ENCODE measurements around the gene PLD5.
"Not testable (repeated sequence)": the region's sequence is repeated elsewhere in the genome, so short reads cannot be mapped to it uniquely, and the experiment has no call there.

PLD5 gene

DNA sequence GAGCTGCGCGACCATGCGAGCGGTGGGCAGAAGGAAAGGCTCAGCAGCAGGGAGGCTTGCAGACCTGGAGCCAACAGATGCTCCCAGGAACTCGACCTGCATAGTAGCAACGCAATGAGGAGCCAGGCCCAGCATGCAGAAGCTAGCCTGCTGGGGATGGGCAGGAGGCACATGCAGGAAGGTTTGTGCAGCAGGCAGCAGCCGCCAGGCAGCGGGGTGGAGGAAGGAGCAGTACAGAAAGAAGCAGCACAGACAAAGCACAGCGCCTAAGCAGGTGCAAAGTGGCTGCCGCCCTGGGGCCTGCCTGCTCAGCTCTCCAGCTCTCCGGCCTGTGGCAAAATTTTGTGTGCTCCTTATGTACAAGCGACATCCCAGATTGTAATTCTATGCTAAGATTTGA is 312.1 kb downstream of the PLD5 start:
- TF ChIP-seq, protein P1, sequence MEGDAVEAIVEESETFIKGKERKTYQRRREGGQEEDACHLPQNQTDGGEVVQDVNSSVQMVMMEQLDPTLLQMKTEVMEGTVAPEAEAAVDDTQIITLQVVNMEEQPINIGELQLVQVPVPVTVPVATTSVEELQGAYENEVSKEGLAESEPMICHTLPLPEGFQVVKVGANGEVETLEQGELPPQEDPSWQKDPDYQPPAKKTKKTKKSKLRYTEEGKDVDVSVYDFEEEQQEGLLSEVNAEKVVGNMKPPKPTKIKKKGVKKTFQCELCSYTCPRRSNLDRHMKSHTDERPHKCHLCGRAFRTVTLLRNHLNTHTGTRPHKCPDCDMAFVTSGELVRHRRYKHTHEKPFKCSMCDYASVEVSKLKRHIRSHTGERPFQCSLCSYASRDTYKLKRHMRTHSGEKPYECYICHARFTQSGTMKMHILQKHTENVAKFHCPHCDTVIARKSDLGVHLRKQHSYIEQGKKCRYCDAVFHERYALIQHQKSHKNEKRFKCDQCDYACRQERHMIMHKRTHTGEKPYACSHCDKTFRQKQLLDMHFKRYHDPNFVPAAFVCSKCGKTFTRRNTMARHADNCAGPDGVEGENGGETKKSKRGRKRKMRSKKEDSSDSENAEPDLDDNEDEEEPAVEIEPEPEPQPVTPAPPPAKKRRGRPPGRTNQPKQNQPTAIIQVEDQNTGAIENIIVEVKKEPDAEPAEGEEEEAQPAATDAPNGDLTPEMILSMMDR (IDR thresholded peaks at IDR 0.05; ENCODE audit: insufficient read depth, missing control alignments): no peak
- DNase-seq (ENCODE audit: insufficient read length, low spot score) (no peak), FAIRE-seq (no peak)

DNA sequence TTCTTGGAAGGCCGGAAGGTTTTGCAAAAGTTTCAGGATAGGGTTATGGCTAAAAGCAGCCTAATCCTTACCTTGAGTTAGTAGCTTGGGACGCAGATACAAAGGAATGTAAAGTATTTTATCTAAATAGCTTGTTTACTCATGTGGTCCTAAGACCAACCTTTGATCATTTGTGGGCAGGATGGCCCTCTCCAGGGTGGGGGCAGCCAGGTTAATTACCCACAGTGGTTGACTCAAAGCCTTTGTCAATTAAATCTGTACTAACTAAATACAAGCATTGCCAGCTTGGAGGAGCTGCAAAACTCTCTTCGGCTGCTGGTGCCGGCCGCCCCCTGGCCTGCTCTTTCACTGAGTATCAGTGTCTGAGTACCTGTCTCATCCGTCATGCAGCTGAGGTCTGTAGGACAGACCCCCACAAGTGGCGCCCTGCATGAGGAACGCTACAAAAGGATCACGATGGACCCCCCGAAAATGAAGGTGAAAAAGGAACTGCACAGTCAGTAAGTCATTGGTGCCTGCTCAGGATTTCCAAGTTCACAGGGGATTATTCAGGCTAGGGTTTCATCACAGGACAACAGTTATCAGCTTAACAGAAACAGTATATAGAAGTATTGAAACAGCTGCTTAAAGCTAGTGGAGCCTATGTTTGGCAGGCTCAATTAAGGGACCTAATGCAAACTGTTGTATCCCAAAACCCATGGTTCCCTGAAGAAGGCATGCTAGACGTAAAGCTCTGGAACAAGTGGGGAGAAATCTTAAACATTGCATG is 313.1 kb downstream of the PLD5 start:
- FAIRE-seq (no peak), DNase-seq (ENCODE audit: insufficient read length, low spot score) (no peak)
- TF ChIP-seq, protein P1 (IDR thresholded peaks at IDR 0.05; ENCODE audit: insufficient read depth, missing control alignments): no peak

DNA sequence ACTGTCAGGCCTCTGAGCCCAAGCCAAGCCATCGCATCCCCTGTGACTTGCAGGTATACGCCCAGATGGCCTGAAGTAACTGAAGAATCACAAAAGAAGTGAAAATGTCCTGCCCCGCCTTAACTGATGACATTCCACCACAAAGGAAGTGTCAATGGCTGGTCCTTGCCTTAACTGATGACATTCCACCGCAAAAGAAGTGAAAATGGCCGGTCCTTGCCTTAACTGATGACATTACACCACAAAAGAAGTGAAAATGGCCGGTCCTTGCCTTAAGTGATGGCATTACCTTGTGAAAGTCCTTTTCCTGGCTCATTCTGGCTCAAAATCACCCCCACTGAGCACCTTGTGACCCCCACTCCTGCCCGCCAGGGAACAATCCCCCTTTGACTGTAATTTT is 314.2 kb downstream of the PLD5 start:
- not testable (repeated sequence) for DNase-seq (ENCODE audit: insufficient read length, low spot score); FAIRE-seq

DNA sequence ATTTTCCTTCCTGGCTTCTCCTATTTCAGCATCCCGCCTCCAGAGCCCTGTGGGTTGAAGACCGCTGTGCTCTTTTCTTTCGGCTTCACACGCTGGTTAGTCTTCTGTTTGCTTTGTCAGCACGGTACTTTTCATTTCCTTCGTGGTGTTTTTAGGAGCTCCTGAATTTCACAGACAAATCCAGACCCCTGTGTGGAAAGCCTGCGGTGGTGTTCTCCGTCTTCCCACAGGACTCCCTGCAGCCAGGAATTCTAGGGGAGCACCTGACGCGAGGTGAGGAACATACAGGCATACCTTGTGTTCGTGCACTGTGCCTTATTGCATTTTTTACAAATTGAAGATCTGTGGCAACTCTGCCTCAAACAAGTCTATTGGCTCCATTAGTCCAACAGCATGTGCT is 315.4 kb downstream of the PLD5 start:
- FAIRE-seq (no peak), DNase-seq (ENCODE audit: insufficient read length, low spot score) (no peak)
- TF ChIP-seq, protein P1 (IDR thresholded peaks at IDR 0.05; ENCODE audit: insufficient read depth, missing control alignments): no peak

DNA sequence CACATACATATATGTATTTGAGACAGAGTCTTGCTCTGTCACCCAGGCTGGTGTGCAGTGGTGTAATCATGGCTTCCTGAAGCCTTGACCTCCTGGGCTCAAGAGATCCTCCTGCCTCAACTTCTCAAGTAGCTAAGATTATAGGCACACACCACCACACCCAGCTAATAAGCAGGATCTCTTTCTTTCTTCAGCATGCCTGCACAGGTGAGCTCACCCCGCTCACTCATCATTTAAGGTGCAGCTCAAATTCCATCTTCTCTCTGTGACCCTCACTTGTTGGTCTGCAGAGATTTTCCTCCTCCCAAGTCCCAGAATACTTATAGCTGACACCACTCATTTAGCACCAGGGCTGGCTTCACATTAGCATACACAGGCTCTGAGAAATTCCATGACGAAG is 316.5 kb downstream of the PLD5 start:
- TF ChIP-seq, protein P1 (IDR thresholded peaks at IDR 0.05; ENCODE audit: insufficient read depth, missing control alignments): no peak
- DNase-seq (ENCODE audit: insufficient read length, low spot score): no peak
- FAIRE-seq: no peak

DNA sequence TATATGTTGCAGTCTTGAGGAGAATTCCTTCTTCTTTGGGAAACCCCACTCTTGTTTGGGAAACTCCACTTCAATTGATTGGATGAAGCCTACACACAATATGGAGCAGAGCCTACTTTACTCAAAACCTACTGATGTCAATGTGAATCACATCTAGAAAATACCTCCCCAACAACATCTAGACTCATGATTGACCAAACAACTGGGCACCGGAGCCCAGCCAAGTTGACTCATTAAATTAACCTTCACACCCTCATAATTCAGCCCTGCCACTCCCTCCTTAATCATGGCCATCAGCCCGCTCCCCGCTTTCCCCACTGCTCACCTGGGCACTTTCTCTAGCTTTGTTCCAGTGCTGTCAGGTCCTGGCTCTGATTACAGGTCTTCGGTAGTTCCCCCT is 317.5 kb downstream of the PLD5 start:
- DNase-seq (ENCODE audit: insufficient read length, low spot score): no peak
- FAIRE-seq: no peak

DNA sequence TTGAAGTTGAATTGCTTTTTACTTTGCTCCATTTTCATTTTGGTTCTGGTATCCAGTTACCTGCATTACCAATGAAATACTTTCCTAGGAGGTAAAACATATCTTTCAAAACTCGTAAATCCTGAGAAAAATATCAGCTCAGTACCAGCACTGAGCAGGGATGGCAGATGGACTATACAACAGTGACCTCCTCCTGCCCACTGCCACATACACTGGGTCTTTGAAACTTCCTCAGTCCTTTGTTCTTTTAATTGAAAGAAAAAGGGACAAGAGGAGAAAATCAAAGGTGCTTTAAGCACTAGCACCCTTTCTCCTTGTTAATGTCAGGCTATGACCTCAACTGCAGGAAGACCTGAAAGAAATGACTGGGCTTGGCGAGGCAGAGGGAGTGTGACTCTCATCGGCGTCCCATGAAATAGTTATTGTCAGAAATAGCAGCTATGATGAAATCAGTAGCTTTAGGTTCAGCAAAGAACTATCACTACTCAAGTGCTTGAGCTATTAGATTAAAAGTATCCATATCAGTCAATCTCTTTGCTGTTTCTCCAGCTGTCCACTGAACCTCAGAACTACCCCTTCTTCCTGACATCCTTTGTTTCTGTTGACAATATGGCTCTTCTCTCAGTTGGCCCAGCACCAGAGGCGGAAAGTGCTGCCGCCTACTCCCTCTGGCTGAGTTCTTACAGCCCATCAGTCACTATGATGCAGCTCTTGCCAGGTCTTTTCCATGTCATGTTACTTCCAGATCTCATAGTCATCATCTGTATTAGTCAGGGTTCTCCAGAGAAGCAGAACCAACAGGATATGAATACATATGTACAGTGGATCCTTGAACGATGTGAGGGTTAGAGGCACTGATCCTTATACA is 318.6 kb downstream of the PLD5 start:
- FAIRE-seq (no peak), DNase-seq (ENCODE audit: insufficient read length, low spot score) (no peak)
- TF ChIP-seq, protein P1 (IDR thresholded peaks at IDR 0.05; ENCODE audit: insufficient read depth, missing control alignments): no peak

More for the DNA sequence above, 317.5 kb downstream of the PLD5 start:
- TF ChIP-seq, protein P1 (IDR thresholded peaks at IDR 0.05; ENCODE audit: insufficient read depth, missing control alignments): no peak

Data from D721Med (cell line).